Right ventricle myocardium inferior (tissue), 1 donor: ENCODE data around the gene NUP43. TPM values are rescaled to one million over a fixed set of nuclear protein-coding genes. Genes with fewer than 3 reads are reported as not detected.
"Not testable (repeated sequence)": the region's sequence is repeated elsewhere in the genome, so short reads cannot be mapped to it uniquely, and the experiment has no call there.

Source experiments
- ATAC-seq: fragments of 200-7000 bp; cut with Tn5 transposase; one replicate; pipeline ENCODE4 v1.9.1; 2020; ENCODE audit warnings: mild to moderate bottlenecking, moderate library complexity
- DNase-seq: peaks from one replicate; pipeline ENCODE4 v3.0.0; 2021; ENCODE audit errors: missing footprints
- intact Hi-C: fragments of 100-400 bp; cut with DNase I; formaldehyde crosslinking; loops from one replicate; pipeline ENCODE4 v1.11.0; 2022
- total RNA-seq: library from RNA; stranded (reverse); fragmentation: NEBNext Ultra II Directional; extraction: Animal tissue kit (Norgen Biotek cat#: 25700); gene quantifications from one replicate; pipeline ENCODE4 v1.2.1, GENCODE V29; 2021
- donor health status: DM: no; HTN: yes; CAD: no; lungs with severe emphysema.

Gene NUP43
- total RNA-seq, 1 donor from 2014 or later = 28.1 TPM

GRCh38 chr6:149750136-149750609 is 3.8 kb upstream of the NUP43 start:
- peak; percentile 33 for ATAC-seq
- DNase-seq = no peak
- intact Hi-C loops = no loop called here

GRCh38 chr6:149749594-149750135 is 3.3 kb upstream of the NUP43 start, which contains the start of gene PCMT1:
Gene PCMT1, plus strand, starts transcription at chr6:149749741. Its CDS starts 161 bp downstream, at chr6:149749902.
- ATAC-seq (peak; percentile 98), DNase-seq (peak; percentile 97)
- intact Hi-C loops = no loop called here

DNA sequence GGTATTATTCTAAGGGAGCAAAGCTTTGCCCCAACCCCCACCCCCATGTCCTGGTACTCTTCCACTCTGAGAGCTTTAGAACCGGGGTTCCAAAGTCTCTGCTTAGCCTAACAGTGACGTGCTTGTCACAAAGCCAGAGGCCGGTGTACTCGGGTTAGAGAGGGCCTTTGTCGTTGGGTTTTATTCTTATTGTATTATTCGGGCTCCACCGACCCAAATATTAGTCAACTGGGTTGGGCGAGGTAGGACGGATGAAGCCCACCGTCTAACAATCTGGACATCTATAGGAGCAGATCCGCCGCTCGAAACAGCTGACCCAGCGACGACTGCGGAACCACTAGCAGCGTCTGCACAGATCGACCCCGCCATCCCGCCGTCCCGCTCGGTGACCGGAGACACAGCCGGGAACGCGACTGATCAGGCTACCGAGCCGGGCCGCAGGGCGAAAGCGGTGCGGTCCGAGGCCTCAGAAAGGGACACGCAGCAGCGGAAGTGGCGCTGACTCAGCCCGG is 2.8 kb upstream of the NUP43 start:
- peak; percentile 8 for ATAC-seq

DNA sequence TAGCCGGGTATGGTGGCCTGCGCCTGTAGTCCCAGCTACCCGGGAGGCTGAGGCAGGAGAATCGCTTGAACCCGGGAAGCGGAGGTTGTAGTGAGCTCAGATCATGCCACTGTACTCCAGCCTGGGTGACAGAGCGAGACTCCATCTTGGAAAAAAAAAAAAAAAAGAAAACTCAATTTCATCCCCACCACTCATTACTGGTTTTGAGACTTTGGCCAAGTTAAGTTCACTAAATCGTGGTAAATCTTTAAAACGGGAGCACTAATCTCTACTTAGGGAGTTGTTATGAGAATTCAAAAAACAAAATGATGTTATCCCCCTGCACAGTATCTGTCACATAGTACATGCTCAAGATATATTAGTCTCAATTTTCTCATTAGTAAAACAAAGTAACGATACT is 1.1 kb downstream of the NUP43 start:
- DNase-seq, ATAC-seq, intact Hi-C loops: not testable (repeated sequence)

More for the DNA sequence above, 2.8 kb upstream of the NUP43 start:
- intact Hi-C loops, DNase-seq: not testable (repeated sequence)

GRCh38 chr6:149734915-149735314 is 11.4 kb downstream of the NUP43 start:
- DNase-seq (no peak), ATAC-seq (no peak)
- intact Hi-C loops = no loop called here

GRCh38 chr6:149733089-149733720 is 13.1 kb downstream of the NUP43 start:
- DNase-seq (no peak), ATAC-seq (no peak)
- intact Hi-C loops = no loop called here

- intact Hi-C loops = loop anchor here (10.0 kb wide), 2 partner anchors 135 to 285 kb away; partner anchors contain the start of gene LRP11
- DNase-seq = no peak
- ATAC-seq = no peak
These were observed 16.5 kb downstream of the NUP43 start for GRCh38 chr6:149729824-149730223.

DNA sequence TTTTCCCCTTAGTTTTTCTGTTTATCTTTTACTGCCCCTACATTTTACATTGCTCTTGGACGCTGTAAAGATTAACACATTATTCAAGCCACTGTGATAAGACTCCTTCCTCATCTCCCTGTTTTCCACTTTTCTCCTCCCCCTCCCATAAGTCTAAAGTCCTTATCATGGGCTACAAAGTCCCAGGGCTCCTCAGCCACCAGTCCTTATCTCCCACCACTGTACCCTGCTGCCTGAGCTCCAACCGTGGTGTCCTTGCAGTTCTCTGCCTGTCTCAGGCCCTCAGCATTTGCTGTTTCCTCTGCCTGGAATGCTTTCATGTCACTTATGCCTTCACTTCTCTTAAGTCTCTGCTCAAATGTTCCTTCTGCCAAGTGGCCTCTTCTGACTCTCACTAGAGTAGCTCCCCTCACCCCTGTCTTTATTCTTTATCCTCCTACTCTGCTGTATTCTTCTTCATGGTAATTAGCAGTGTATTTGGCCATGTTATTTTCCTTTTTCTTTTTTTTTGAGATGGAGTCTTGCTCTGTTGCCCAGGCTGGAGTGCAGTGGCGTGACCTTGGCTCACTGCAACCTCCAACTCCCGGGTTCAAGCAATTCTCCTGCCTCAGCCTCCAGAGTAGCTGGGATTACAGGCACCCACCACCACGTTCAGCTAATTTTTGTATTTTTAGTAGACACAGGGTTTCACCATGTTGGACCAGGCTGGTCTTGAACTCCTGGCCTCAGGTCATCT is 17.7 kb downstream of the NUP43 start:
- ATAC-seq (no peak), DNase-seq (no peak)
- intact Hi-C loops = loop anchor here (10.0 kb wide), 2 partner anchors 136 to 286 kb away; partner anchors contain the start of gene LRP11

DNA sequence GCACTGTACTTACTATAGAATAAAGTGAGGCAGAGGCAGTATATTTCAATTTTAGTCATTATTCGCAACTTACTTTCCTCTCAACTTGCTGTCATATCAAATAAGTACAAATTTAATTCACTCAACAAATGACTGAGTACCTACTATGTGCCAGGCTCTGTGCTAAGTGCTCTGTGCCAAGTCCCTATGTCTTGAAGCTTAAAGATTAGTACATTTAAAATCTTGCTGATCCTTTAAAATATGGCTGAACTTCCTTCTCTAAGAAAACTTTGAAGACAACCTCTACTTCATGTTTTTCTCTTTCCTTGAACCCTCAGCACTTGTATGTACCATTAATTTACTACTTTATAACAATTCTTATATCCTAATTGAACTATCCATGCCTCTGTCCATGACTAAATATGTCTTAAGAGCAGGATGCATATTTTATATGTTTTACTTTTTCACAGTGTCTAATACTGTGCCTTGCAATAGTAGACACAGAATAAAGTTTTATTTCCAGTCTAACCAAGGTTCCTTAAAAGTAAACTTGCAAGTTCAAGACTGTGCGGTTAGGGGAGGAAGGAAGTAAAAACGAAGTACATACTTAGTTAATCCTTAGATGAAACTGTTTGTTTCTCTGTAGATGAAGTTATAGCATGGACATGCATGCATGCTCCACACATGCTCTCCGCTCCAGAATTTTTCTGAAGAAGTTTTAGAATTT is 18.4 kb downstream of the NUP43 start:
- ATAC-seq (peak; percentile 57), DNase-seq (no peak)
- intact Hi-C loops = loop anchor here (10.0 kb wide), 2 partner anchors 137 to 287 kb away; partner anchors contain the start of gene LRP11

DNA sequence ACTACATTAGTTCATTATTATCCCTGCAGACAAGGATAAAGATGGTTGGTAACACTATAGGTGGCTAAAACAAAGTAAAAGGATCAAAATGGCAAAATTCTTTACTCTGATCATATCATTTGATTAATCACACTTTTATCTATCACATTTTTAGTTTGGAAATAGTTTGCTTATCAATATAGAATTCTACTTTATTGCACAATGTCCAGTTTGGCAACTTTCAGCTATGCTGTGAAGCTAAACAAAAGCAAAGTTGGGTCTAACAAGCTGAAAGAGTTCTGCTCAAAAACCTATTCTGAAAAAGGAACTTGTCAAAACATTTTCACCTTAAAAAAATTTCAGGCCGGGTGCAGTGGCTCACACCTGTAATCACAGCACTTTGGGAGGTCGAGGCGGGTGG is 20.5 kb downstream of the NUP43 start:
- ATAC-seq = no peak
- intact Hi-C loops = loop anchor here (10.0 kb wide), 2 partner anchors 139 to 289 kb away; partner anchors contain the start of gene LRP11
- DNase-seq = no peak

- intact Hi-C loops = loop anchor here (5.0 to 10.0 kb wide), 3 partner anchors 141 to 291 kb away; partner anchors contain the start of gene LRP11
These were observed 22.4 kb downstream of the NUP43 start for GRCh38 chr6:149723771-149724417.

GRCh38 chr6:149723262-149723661 is 23.1 kb downstream of the NUP43 start:
- intact Hi-C loops = loop anchor here (5.0 to 10.0 kb wide), 3 partner anchors 142 to 292 kb away; partner anchors contain the start of gene LRP11
- DNase-seq = no peak

More at GRCh38 chr6:149723771-149724417, 22.4 kb downstream of the NUP43 start:
- ATAC-seq (peak; percentile 86), DNase-seq (no peak)

GRCh38 chr6:149719531-149719930 is 26.8 kb downstream of the NUP43 start:
- DNase-seq (no peak), ATAC-seq (no peak)
- intact Hi-C loops = loop anchor here (10.0 kb wide), 1 partner anchor 155 kb away; the partner anchor contains the start of gene GINM1

More at GRCh38 chr6:149723262-149723661, 23.1 kb downstream of the NUP43 start:
- no peak for ATAC-seq

- ATAC-seq (peak; percentile 94), DNase-seq (peak; percentile 96)
- intact Hi-C loops = loop anchor here (2.0 to 10.0 kb wide), 2 partner anchors 69 to 153 kb away; partner anchors contain the start of genes GINM1 and KATNA1
These were observed 28.5 kb downstream of the NUP43 start, which contains the start of gene LATS1 for GRCh38 chr6:149717588-149718458. Gene LATS1, minus strand, starts transcription at chr6:149718101. Its CDS starts 15,975 bp downstream, at chr6:149702126.

DNA sequence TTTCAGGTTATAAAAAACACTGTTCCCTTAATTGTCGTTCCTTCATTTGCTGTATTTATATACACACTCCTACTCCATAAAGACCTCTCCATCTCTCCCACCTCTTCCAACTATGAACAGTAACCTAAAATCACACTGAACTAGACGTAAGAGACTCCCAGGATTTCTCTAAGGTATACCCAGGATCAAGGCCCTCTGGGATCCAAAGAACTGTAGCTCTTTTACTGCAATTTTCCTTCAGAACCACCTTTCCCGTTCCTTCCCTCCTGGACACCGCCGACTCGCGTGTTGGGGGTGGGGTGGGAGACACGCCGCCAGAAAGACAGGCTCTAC is 29.1 kb downstream of the NUP43 start:
- intact Hi-C loops = loop anchor here (2.0 to 10.0 kb wide), 2 partner anchors 68 to 152 kb away; partner anchors contain the start of genes GINM1 and KATNA1
- ATAC-seq (no peak), DNase-seq (no peak)

- no peak for DNase-seq
- intact Hi-C loops = loop anchor here (2.0 to 10.0 kb wide), 2 partner anchors 68 to 152 kb away; partner anchors contain the start of genes GINM1 and KATNA1
- ATAC-seq = no peak
These were observed 30.0 kb downstream of the NUP43 start for GRCh38 chr6:149716181-149716963.
